SK-N-MC (cell line): ENCODE measurements around the gene FGFR4.

Source experiments
- DNase-seq: peaks from one replicate; pipeline ENCODE4 v3.0.0-alpha.2; 2011; ENCODE audit warnings: low read depth, low spot score
- H3K27ac ChIP-seq: fragments of 200-600 bp; sonication (generic); 2 replicates; pipeline ENCODE4 v1.5.1; 2016; ENCODE audit warnings: mixed run types
- H3K36me3 ChIP-seq: fragments of 200-600 bp; sonication (generic); 2 replicates; pipeline ENCODE4 v1.6.1; 2017; ENCODE audit warnings: antibody characterized with exemption, low read length, mixed read lengths; ENCODE audit not compliant: insufficient read depth
- H3K4me3 ChIP-seq: fragments of 200-600 bp; sonication (generic); 2 replicates; pipeline ENCODE4 v1.5.1; 2016
- H3K9ac ChIP-seq: fragments of 200-600 bp; sonication (generic); 2 replicates; pipeline ENCODE4 v1.8.0; 2017; ENCODE audit warnings: mixed run types, mixed read lengths; ENCODE audit not compliant: insufficient read length
- H3K9me3 ChIP-seq: fragments of 200-600 bp; sonication (generic); 2 replicates; pipeline ENCODE4 v1.6.1; 2017; ENCODE audit warnings: low read depth, mild to moderate bottlenecking, antibody characterized with exemption, low read length, moderate library complexity, mixed read lengths
- EZH2 ChIP-seq: fragments of 200-600 bp; sonication (generic); IDR thresholded peaks from one replicate; pipeline ENCODE4 v1.6.1; 2017; ENCODE audit warnings: antibody characterized with exemption
- FOXP2 ChIP-seq: optimal IDR thresholded peaks from 2 replicates; pipeline ENCODE3; 2011; ENCODE audit warnings: mild to moderate bottlenecking, moderate library complexity; ENCODE audit not compliant: insufficient read depth; ENCODE audit errors: extremely low read length, control extremely low read depth
- POLR2AphosphoS5 ChIP-seq: IDR thresholded peaks from 2 replicates; pipeline ENCODE4 v1.6.1; 2012; ENCODE audit warnings: mild to moderate bottlenecking, low read depth, low read length, borderline replicate concordance

The FGFR4 gene

GRCh38 chr5:177049285-177049684, 37.4 kb upstream of the FGFR4 start:
- Histone ChIP-seq H3K36me3 (peaks cover 77% of the 10 kb centered on the region), H3K9me3 (no peaks in the 10 kb centered on the region), H3K27ac (no peak overlapping the region), H3K4me3 (no peak overlapping the region), H3K9ac (no peak overlapping the region)
- no peak for DNase-seq
- TF ChIP-seq POLR2AphosphoS5 = no peak
- TF ChIP-seq EZH2 = no peak
- TF ChIP-seq FOXP2 = no peak

- no peak for DNase-seq
- Histone ChIP-seq H3K9me3 (no peaks in the 10 kb centered on the region), H3K36me3 (peaks cover 37% of the 10 kb centered on the region), H3K4me3 (no peak overlapping the region), H3K9ac (no peak overlapping the region), H3K27ac (no peak overlapping the region)
- no peak for TF ChIP-seq POLR2AphosphoS5
- no peak for TF ChIP-seq EZH2
- TF ChIP-seq FOXP2 = no peak
These were observed 22.0 kb upstream of the FGFR4 start for GRCh38 chr5:177064500-177065277.

- TF ChIP-seq FOXP2 (no peak), POLR2AphosphoS5 (no peak), EZH2 (no peak)
- H3K9ac ChIP-seq = no peak overlapping the region
- H3K36me3 ChIP-seq = peaks cover 35% of the 10 kb centered on the region
- H3K9me3 ChIP-seq = no peaks in the 10 kb centered on the region
- H3K27ac ChIP-seq = no peak overlapping the region
- H3K4me3 ChIP-seq = no peak overlapping the region
- no peak for DNase-seq
These were observed 21.2 kb upstream of the FGFR4 start for GRCh38 chr5:177065491-177065890.

- no peak for TF ChIP-seq POLR2AphosphoS5
- no peak for TF ChIP-seq EZH2
- no peak for TF ChIP-seq FOXP2
- Histone ChIP-seq H3K27ac (no peak overlapping the region), H3K36me3 (peaks cover 35% of the 10 kb centered on the region), H3K9ac (no peak overlapping the region), H3K4me3 (no peak overlapping the region), H3K9me3 (no peaks in the 10 kb centered on the region)
- DNase-seq = no peak
These were observed 20.5 kb upstream of the FGFR4 start for GRCh38 chr5:177066224-177066623.

GRCh38 chr5:177067503-177067902, 19.2 kb upstream of the FGFR4 start:
- H3K27ac ChIP-seq = no peak overlapping the region
- H3K4me3 ChIP-seq = no peak overlapping the region
- H3K9ac ChIP-seq = no peak overlapping the region
- TF ChIP-seq POLR2AphosphoS5 = no peak
- TF ChIP-seq FOXP2 = no peak
- TF ChIP-seq EZH2 = no peak
- H3K9me3 ChIP-seq = no peaks in the 10 kb centered on the region
- H3K36me3 ChIP-seq = peaks cover 23% of the 10 kb centered on the region
- DNase-seq = no peak

GRCh38 chr5:177070536-177071191, 16.1 kb upstream of the FGFR4 start:
- H3K27ac ChIP-seq = no peak overlapping the region
- TF ChIP-seq EZH2 = no peak
- TF ChIP-seq FOXP2 = no peak
- TF ChIP-seq POLR2AphosphoS5 = no peak
- no peak overlapping the region for H3K4me3 ChIP-seq
- H3K9ac ChIP-seq = no peak overlapping the region
- DNase-seq = no peak
- H3K9me3 ChIP-seq = no peaks in the 10 kb centered on the region
- H3K36me3 ChIP-seq = peaks cover 4% of the 10 kb centered on the region; the same call in 1 of the 2 replicates

- TF ChIP-seq FOXP2 = no peak
- no peak for TF ChIP-seq EZH2
- TF ChIP-seq POLR2AphosphoS5 = no peak
- DNase-seq = peak; percentile 70
- Histone ChIP-seq H3K27ac (no peak overlapping the region), H3K4me3 (no peak overlapping the region), H3K9me3 (no peaks in the 10 kb centered on the region), H3K36me3 (no peaks in the 10 kb centered on the region), H3K9ac (no peak overlapping the region)
These were observed 14.9 kb upstream of the FGFR4 start for GRCh38 chr5:177071666-177072385.

- Histone ChIP-seq H3K9me3 (no peaks in the 10 kb centered on the region), H3K27ac (no peak overlapping the region), H3K36me3 (no peaks in the 10 kb centered on the region), H3K4me3 (no peak overlapping the region), H3K9ac (no peak overlapping the region)
- TF ChIP-seq EZH2 (no peak), POLR2AphosphoS5 (no peak), FOXP2 (no peak)
- no peak for DNase-seq
These were observed 9.4 kb upstream of the FGFR4 start for GRCh38 chr5:177077335-177077734.
